Liver (tissue), 3 donors: ENCODE data around the gene RAI1.

Experiments
- ATF3 ChIP-seq: IDR thresholded peaks from 2 replicates; pipeline ENCODE4 v1.6.1; 2016; ENCODE audit warnings: antibody characterized with exemption
- CTCF ChIP-seq: fragments of 150-350 bp; IDR thresholded peaks from 2 replicates; pipeline ENCODE4 v1.5.1; 2017; ENCODE audit warnings: improper control_type of control experiment, low read depth, low read length; ENCODE audit not compliant: missing input control
- EGR1 ChIP-seq, 2 donors: IDR thresholded peaks; 2 replicates each; pipeline ENCODE4 v1.6.1; 2016 to 2018; ENCODE audit warnings: antibody characterized with exemption in 2 of 2, low read depth in 2 of 2
- FOXA1 ChIP-seq: IDR thresholded peaks from 2 replicates; pipeline ENCODE4 v1.6.1; 2016; ENCODE audit warnings: antibody characterized with exemption
- HNF4G ChIP-seq: IDR thresholded peaks from 2 replicates; pipeline ENCODE4 v1.6.1; 2016; ENCODE audit warnings: antibody characterized with exemption
- REST ChIP-seq: IDR thresholded peaks from 2 replicates; pipeline ENCODE4 v1.6.1; 2016; ENCODE audit warnings: antibody characterized with exemption, mild to moderate bottlenecking
- YY1 ChIP-seq: IDR thresholded peaks from 2 replicates; pipeline ENCODE4 v1.6.1; 2016; ENCODE audit warnings: antibody characterized with exemption, mild to moderate bottlenecking
- donor health status: healthy.
- donor health status: healthy.

GRCh38 chr17:17710355-17710727 is 29.1 kb downstream of the RAI1 start:
- TF ChIP-seq CTCF = no peak
- no peak for TF ChIP-seq EGR1 (IDR thresholded peaks at IDR 0.05; ENCODE audit: low read depth in 2 of 2)
- TF ChIP-seq REST = no peak
- no peak for TF ChIP-seq YY1
- TF ChIP-seq FOXA1 = no peak
- no peak for TF ChIP-seq ATF3
- TF ChIP-seq HNF4G = no peak
